ENCODE results near the gene SYMPK. TPM values are rescaled to one million over a fixed set of nuclear protein-coding genes. Genes with fewer than 3 reads are reported as not detected.

The SYMPK gene
- polyA plus RNA-seq, 1 of the 3 experiments (the other 2 are of a cell fraction), result 92.7 TPM

DNA sequence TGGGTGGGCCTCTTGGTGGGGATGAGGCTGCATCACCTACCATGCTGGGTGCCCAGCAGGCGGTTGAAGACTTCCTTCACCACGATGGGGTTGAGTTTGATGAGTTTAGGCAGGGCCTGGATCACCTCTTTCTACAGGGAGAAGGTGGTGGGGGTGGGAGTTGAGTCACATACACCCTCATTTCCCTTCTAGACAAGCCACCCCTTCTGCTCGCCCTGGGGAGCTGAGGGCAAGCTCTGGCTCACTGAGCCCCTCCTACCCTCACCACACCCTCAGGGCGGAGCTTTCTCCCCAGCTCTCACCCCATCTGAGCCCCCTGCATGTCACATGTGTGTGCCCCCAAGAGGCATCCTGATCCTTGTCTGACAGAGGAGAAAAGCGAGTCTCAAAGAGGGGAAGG lies 40.2 kb downstream of the SYMPK start:
- Histone ChIP-seq H3K4me3 (ENCODE audit: low read depth in 2 of 2, low read length in 1 of 2) (no peak overlapping the region), H3K4me2 (no peak overlapping the region), H3F3A (replicated peaks; ENCODE audit: insufficient read depth) (peaks cover under 1% of the 10 kb centered on the region), H3K9me2 (no peaks in the 10 kb centered on the region), H3K9ac (no peak overlapping the region), H3K27ac (ENCODE audit: low read depth in 2 of 2, low read length in 1 of 2) (no peak overlapping the region), H3K36me3 (replicated peaks in 1 of 2; ENCODE audit: control insufficient read depth in 1 of 2, insufficient read depth in 2 of 2, low read length in 1 of 2) (peaks cover 3 to 59% of the 10 kb centered on the region in 2 experiments), H4K20me1 (ENCODE audit: insufficient read depth) (no peaks in the 10 kb centered on the region), H3K27me3 (ENCODE audit: insufficient read depth) (no peaks in the 10 kb centered on the region), H3K79me2 (ENCODE audit: insufficient read depth) (no peaks in the 10 kb centered on the region), H3K4me1 (ENCODE audit: control insufficient read depth in 1 of 2, insufficient read depth in 2 of 2, low read depth in 1 of 2, low read length in 1 of 2) (peaks cover 0 to 21% of the 10 kb centered on the region in 2 experiments; a peak in 1 of 4 replicates), H3K9me3 (no peaks in the 10 kb centered on the region), H2AFZ (ENCODE audit: low read depth) (no peak overlapping the region)
- DNase-seq, result no peak
- TF ChIP-seq YY1 (IDR thresholded peaks at IDR 0.05; ENCODE audit: low read depth) (no peak), NFIC (IDR thresholded peaks at IDR 0.05; ENCODE audit: borderline replicate concordance) (no peak), CHD2 (IDR thresholded peaks at IDR 0.05; ENCODE audit: low read length, partially characterized antibody) (no peak)
- TF ChIP-seq, protein P1, sequence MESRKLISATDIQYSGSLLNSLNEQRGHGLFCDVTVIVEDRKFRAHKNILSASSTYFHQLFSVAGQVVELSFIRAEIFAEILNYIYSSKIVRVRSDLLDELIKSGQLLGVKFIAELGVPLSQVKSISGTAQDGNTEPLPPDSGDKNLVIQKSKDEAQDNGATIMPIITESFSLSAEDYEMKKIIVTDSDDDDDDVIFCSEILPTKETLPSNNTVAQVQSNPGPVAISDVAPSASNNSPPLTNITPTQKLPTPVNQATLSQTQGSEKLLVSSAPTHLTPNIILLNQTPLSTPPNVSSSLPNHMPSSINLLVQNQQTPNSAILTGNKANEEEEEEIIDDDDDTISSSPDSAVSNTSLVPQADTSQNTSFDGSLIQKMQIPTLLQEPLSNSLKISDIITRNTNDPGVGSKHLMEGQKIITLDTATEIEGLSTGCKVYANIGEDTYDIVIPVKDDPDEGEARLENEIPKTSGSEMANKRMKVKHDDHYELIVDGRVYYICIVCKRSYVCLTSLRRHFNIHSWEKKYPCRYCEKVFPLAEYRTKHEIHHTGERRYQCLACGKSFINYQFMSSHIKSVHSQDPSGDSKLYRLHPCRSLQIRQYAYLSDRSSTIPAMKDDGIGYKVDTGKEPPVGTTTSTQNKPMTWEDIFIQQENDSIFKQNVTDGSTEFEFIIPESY (IDR thresholded peaks at IDR 0.05; ENCODE audit: borderline replicate concordance, low read depth), result no peak
- CTCF ChIA-PET, result interaction anchor here (0.7 to 10.9 kb wide), 3 partner anchors 7 to 60 kb away, joined by 3 to 137 read pairs (median 10); partner anchors contain the start of gene RSPH6A
- POLR2A ChIA-PET, result no interaction called here
- WGBS (ENCODE audit: low lambda C conversion rate), result 80% methylated on average over 4 of the region's 5 CpGs

DNA sequence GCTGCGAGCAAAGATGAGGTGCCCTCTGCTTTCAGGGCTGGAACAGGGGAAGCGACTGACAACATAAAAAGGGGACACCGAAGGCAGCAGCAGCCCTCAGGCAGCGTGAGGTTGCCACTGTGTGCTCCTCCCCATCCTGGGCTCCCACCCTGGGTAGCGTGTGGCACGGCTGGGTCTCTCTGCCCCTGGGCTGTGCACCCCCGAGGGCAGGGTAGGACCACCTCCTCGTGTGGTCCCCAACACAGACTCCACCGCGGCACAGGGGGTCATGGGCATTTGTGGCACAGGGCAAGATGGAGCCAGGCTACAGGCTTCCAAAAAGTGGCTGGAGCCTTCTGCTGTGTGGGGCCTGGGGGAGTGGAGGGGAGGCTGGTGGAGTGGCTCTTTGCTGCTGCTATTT lies 41.4 kb downstream of the SYMPK start:
- no peaks in the 10 kb centered on the region for H4K20me1 ChIP-seq (ENCODE audit: insufficient read depth)
- H3K9ac ChIP-seq, result no peak overlapping the region
- H3K9me2 ChIP-seq, result no peaks in the 10 kb centered on the region
- no peak for TF ChIP-seq SIN3A (IDR thresholded peaks at IDR 0.05; ENCODE audit: borderline replicate concordance, low read depth, low read length)
- no peak for TF ChIP-seq GABPA (IDR thresholded peaks at IDR 0.05; ENCODE audit: low read depth)
- TF ChIP-seq, protein P2, sequence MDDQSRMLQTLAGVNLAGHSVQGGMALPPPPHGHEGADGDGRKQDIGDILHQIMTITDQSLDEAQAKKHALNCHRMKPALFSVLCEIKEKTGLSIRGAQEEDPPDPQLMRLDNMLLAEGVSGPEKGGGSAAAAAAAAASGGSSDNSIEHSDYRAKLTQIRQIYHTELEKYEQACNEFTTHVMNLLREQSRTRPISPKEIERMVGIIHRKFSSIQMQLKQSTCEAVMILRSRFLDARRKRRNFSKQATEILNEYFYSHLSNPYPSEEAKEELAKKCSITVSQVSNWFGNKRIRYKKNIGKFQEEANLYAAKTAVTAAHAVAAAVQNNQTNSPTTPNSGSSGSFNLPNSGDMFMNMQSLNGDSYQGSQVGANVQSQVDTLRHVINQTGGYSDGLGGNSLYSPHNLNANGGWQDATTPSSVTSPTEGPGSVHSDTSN (IDR thresholded peaks at IDR 0.05), result no peak
- TF ChIP-seq, protein P3, sequence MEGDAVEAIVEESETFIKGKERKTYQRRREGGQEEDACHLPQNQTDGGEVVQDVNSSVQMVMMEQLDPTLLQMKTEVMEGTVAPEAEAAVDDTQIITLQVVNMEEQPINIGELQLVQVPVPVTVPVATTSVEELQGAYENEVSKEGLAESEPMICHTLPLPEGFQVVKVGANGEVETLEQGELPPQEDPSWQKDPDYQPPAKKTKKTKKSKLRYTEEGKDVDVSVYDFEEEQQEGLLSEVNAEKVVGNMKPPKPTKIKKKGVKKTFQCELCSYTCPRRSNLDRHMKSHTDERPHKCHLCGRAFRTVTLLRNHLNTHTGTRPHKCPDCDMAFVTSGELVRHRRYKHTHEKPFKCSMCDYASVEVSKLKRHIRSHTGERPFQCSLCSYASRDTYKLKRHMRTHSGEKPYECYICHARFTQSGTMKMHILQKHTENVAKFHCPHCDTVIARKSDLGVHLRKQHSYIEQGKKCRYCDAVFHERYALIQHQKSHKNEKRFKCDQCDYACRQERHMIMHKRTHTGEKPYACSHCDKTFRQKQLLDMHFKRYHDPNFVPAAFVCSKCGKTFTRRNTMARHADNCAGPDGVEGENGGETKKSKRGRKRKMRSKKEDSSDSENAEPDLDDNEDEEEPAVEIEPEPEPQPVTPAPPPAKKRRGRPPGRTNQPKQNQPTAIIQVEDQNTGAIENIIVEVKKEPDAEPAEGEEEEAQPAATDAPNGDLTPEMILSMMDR (IDR thresholded peaks at IDR 0.05), result no peak
- TF ChIP-seq, protein P4, sequence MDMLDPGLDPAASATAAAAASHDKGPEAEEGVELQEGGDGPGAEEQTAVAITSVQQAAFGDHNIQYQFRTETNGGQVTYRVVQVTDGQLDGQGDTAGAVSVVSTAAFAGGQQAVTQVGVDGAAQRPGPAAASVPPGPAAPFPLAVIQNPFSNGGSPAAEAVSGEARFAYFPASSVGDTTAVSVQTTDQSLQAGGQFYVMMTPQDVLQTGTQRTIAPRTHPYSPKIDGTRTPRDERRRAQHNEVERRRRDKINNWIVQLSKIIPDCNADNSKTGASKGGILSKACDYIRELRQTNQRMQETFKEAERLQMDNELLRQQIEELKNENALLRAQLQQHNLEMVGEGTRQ (IDR thresholded peaks at IDR 0.05; ENCODE audit: borderline replicate concordance, low read depth, low read length), result no peak
- TF ChIP-seq RAD21 (IDR thresholded peaks at IDR 0.05; ENCODE audit: low read length), result no peak
- TF ChIP-seq, protein P1 (IDR thresholded peaks at IDR 0.05; ENCODE audit: borderline replicate concordance, low read depth), result no peak
- no peak for TF ChIP-seq FOXJ3 (CRISPR knock-in tag; IDR thresholded peaks at IDR 0.05)
- TF ChIP-seq POLR2AphosphoS5 (IDR thresholded peaks at IDR 0.05; ENCODE audit: low read depth, low read length), result no peak
- TF ChIP-seq, protein P5, sequence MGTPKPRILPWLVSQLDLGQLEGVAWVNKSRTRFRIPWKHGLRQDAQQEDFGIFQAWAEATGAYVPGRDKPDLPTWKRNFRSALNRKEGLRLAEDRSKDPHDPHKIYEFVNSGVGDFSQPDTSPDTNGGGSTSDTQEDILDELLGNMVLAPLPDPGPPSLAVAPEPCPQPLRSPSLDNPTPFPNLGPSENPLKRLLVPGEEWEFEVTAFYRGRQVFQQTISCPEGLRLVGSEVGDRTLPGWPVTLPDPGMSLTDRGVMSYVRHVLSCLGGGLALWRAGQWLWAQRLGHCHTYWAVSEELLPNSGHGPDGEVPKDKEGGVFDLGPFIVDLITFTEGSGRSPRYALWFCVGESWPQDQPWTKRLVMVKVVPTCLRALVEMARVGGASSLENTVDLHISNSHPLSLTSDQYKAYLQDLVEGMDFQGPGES (IDR thresholded peaks at IDR 0.05; ENCODE audit: low read depth, low read length), result no peak
- H3K4me1 ChIP-seq (ENCODE audit: control insufficient read depth in 1 of 2, insufficient read depth in 2 of 2, low read depth in 1 of 2, low read length in 1 of 2), result peaks cover 0 to 14% of the 10 kb centered on the region in 2 experiments; a peak in 1 of 4 replicates
- no peaks in the 10 kb centered on the region for H3K9me3 ChIP-seq
- no peaks in the 10 kb centered on the region for H3K79me2 ChIP-seq (ENCODE audit: insufficient read depth)
- H2AFZ ChIP-seq (ENCODE audit: low read depth), result no peak overlapping the region
- CTCF ChIA-PET, result interaction anchor here (1.2 to 10.4 kb wide), 2 partner anchors 22 to 62 kb away, joined by 3 to 130 read pairs; partner anchors contain the start of gene IRF2BP1
- POLR2A ChIA-PET, result interaction anchor here (0.5 kb wide), 1 partner anchor 52 kb away, joined by 4 read pairs; the partner anchor contains the start of gene SIX5
- H3K27me3 ChIP-seq (ENCODE audit: insufficient read depth), result no peaks in the 10 kb centered on the region
- WGBS (ENCODE audit: low lambda C conversion rate), result 83% methylated on average over 7 of the region's 10 CpGs
- DNase-seq, result no peak
- peaks cover 5% of the 10 kb centered on the region for H3F3A ChIP-seq (replicated peaks; ENCODE audit: insufficient read depth)
- no peak overlapping the region for H3K27ac ChIP-seq (ENCODE audit: low read depth in 2 of 2, low read length in 1 of 2)
- H3K4me3 ChIP-seq (ENCODE audit: low read depth in 2 of 2, low read length in 1 of 2), result no peak overlapping the region
- no peak overlapping the region for H3K4me2 ChIP-seq
- H3K36me3 ChIP-seq (replicated peaks in 1 of 2; ENCODE audit: control insufficient read depth in 1 of 2, insufficient read depth in 2 of 2, low read length in 1 of 2), result peaks cover 3 to 48% of the 10 kb centered on the region in 2 experiments

Data from SK-N-SH (cell line).